Esophagus muscularis mucosa (tissue), 3 donors: ENCODE data around the gene MMP12.

Experiments
- POLR2A ChIP-seq: fragments of 450-650 bp; IDR thresholded peaks from one replicate; pipeline ENCODE4 v1.6.1; 2017; ENCODE audit warnings: antibody characterized with exemption, moderate library complexity, mild to moderate bottlenecking, low read depth
- TF ChIP-seq, protein P1 (sequence below), 3 experiments: fragments of 200-600 bp in 2 of 3; fragments of 450-650 bp in 1 of 3; sonication (generic) in 2 of 3; IDR thresholded peaks; one replicate each; pipeline ENCODE4 v1.5.1; 2017 to 2019; ENCODE audit warnings: antibody characterized with exemption in 3 of 3, mild to moderate bottlenecking in 2 of 3, moderate library complexity in 1 of 3

DNA sequence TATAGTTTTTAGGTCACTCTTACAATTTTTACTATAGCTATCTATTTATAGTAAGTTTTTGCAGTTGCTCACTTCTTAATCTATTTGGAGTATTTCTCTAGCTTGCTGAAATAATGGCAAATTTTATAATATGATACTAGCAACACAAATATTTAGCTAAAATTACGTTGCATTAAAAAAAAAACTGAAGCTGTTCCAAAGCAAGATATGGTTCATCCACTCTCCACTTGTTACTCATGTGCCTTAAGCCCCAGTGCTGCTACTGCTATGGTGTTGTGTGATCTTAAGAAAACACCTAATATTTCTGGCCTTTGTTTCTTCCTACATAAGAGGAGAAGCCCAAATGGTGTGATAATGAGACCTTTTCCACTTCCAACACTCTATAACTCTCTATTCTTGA is 31.9 kb downstream of the MMP12 start:
- TF ChIP-seq, protein P1, sequence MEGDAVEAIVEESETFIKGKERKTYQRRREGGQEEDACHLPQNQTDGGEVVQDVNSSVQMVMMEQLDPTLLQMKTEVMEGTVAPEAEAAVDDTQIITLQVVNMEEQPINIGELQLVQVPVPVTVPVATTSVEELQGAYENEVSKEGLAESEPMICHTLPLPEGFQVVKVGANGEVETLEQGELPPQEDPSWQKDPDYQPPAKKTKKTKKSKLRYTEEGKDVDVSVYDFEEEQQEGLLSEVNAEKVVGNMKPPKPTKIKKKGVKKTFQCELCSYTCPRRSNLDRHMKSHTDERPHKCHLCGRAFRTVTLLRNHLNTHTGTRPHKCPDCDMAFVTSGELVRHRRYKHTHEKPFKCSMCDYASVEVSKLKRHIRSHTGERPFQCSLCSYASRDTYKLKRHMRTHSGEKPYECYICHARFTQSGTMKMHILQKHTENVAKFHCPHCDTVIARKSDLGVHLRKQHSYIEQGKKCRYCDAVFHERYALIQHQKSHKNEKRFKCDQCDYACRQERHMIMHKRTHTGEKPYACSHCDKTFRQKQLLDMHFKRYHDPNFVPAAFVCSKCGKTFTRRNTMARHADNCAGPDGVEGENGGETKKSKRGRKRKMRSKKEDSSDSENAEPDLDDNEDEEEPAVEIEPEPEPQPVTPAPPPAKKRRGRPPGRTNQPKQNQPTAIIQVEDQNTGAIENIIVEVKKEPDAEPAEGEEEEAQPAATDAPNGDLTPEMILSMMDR (IDR thresholded peaks at IDR 0.05) = no peak
- no peak for TF ChIP-seq POLR2A
